ENCODE results near the gene DBX1. TPM values are rescaled to one million over a fixed set of nuclear protein-coding genes. Genes with fewer than 3 reads are reported as not detected.

DBX1 gene
- total and polyA plus RNA-seq, 3 experiments from 2014 or later, result not detected

Other genes starting within 250 kb of the DBX1 start
- 10 to 100 TPM; 50.7 to 52.4 TPM for gene HTATIP2, start 203.2 kb upstream of the DBX1 start, total RNA-seq
- 49.6 TPM for gene HTATIP2, start 203.2 kb upstream of the DBX1 start, polyA plus RNA-seq
- 10 to 100 TPM; 50.0 to 54.4 TPM for gene PRMT3, start 227.2 kb upstream of the DBX1 start, total RNA-seq
- 5.4 TPM for gene PRMT3, start 227.2 kb upstream of the DBX1 start, polyA plus RNA-seq

Measured in CD8-positive, alpha-beta memory T cell (primary cell).